Activated CD8-positive, alpha-beta T cell treated with anti-CD3 and anti-CD28 coated beads for 36 hours (primary cell): ENCODE data around the gene ERAL1. TPM values are rescaled to one million over a fixed set of nuclear protein-coding genes. Genes with fewer than 3 reads are reported as not detected.

ENCODE experiments used
- ATAC-seq: fragments of 200-7000 bp; cut with Tn5 transposase; one replicate; pipeline ENCODE4 v1.10.0; 2021; ENCODE audit warnings: mild to moderate bottlenecking, moderate library complexity
- CTCF ChIA-PET: fragments of 350-600 bp; sonication (Branson Sonifier 250); formaldehyde crosslinking; loops from one replicate; lab custom pipeline; 2021; ENCODE audit warnings: antibody characterized with exemption; lab: Charles Lee
- POLR2A ChIA-PET: fragments of 350-600 bp; sonication (Branson Sonifier 250); formaldehyde crosslinking; loops from one replicate; lab custom pipeline; 2021; ENCODE audit warnings: antibody characterized with exemption; lab: Charles Lee
- DNase-seq: peaks from one replicate; pipeline ENCODE4 v3.0.0-alpha.2; 2020
- H3K27ac Mint-ChIP-seq: one replicate; pipeline ENCODE4 v1.8.0; 2021; ENCODE audit warnings: mild to moderate bottlenecking, mixed read lengths
- H3K27me3 Mint-ChIP-seq: one replicate; pipeline ENCODE4 v1.8.0; 2021; ENCODE audit warnings: mixed read lengths
- H3K36me3 Mint-ChIP-seq: one replicate; pipeline ENCODE4 v1.8.0; 2021; ENCODE audit warnings: low read depth, mixed read lengths
- H3K4me1 Mint-ChIP-seq: one replicate; pipeline ENCODE4 v1.8.0; 2021; ENCODE audit warnings: low read depth, mixed read lengths
- H3K4me3 Mint-ChIP-seq: one replicate; pipeline ENCODE4 v1.8.0; 2021; ENCODE audit warnings: mild to moderate bottlenecking, moderate library complexity, mixed read lengths
- H3K9me3 Mint-ChIP-seq: one replicate; pipeline ENCODE4 v1.8.0; 2021; ENCODE audit warnings: mixed read lengths
- intact Hi-C: fragments of 100-400 bp; cut with micrococcal nuclease; formaldehyde crosslinking; loops from one replicate; pipeline ENCODE4 v1.10.0; 2022
- total RNA-seq, 2 experiments: library from RNA; stranded (reverse); gene quantifications; one replicate each; pipeline ENCODE4 v1.2.3, GENCODE V29; 2021
- TF ChIP-seq, protein P1 (sequence below): fragments of 200-600 bp; IDR thresholded peaks from one replicate; pipeline ENCODE4 v1.8.0; 2022; ENCODE audit warnings: antibody characterized with exemption, mild to moderate bottlenecking

Gene ERAL1
- total RNA-seq, 2 experiments from 2014 or later, result 58.2 to 60.0 TPM

GRCh38 chr17:28812091-28812747, 42.6 kb upstream of the ERAL1 start:
- Mint-ChIP-seq H3K27me3 (no peaks in the 10 kb centered on the region), H3K36me3 (peaks cover 2% of the 10 kb centered on the region), H3K27ac (peak overlapping the region; percentile 91), H3K4me1 (peaks cover 43% of the 10 kb centered on the region), H3K9me3 (no peaks in the 10 kb centered on the region), H3K4me3 (peak overlapping the region; percentile 90)
- intact Hi-C loops, result loop anchor here (5.0 to 10.0 kb wide), 3 partner anchors 63 to 483 kb away; partner anchors contain the start of genes NEK8, NUFIP2 and TLCD1
- TF ChIP-seq, protein P1, sequence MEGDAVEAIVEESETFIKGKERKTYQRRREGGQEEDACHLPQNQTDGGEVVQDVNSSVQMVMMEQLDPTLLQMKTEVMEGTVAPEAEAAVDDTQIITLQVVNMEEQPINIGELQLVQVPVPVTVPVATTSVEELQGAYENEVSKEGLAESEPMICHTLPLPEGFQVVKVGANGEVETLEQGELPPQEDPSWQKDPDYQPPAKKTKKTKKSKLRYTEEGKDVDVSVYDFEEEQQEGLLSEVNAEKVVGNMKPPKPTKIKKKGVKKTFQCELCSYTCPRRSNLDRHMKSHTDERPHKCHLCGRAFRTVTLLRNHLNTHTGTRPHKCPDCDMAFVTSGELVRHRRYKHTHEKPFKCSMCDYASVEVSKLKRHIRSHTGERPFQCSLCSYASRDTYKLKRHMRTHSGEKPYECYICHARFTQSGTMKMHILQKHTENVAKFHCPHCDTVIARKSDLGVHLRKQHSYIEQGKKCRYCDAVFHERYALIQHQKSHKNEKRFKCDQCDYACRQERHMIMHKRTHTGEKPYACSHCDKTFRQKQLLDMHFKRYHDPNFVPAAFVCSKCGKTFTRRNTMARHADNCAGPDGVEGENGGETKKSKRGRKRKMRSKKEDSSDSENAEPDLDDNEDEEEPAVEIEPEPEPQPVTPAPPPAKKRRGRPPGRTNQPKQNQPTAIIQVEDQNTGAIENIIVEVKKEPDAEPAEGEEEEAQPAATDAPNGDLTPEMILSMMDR, result no peak
- DNase-seq, result peak; percentile 98
- ATAC-seq, result peak; percentile 100
- ChIA-PET POLR2A (interaction anchor here (0.8 to 1.5 kb wide), 6 partner anchors 10 to 137 kb away, joined by 3 to 4 read pairs (median 3); no protein-coding TSS in a partner anchor), CTCF (interaction anchor here (0.7 to 7.5 kb wide), 7 partner anchors 37 to 165 kb away, joined by 3 to 59 read pairs (median 5); partner anchors contain the start of genes DHRS13 and FLOT2)

DNA sequence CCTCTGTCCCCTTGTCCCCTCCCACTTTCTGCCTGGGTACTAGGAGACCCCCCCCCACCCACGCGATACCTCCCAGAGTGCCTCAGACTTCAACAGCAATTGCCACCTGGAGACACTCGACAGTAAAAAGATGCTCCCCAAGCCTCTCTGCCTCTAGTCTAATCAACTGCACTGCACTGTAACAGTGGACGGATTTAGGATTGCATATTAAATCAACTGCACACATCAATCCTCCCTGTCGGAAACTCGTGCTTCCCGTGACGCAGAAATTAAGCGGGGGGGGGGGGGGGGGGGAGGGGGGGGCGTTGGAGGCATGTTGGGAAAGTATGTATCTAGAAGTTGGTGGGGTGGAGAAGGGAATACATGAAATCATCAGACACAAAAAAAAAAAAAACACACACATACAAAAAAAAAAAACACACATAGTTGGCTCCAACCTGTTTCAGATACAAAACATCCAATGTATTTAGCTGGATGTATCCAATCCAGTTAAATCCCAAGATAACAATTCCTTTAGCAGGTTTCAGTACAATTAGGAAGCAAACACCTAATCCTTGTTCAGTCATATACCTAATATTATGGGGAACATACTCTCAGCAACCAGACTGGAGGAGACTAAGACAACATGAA, 42.0 kb upstream of the ERAL1 start:
- peaks cover 39% of the 10 kb centered on the region for H3K4me1 Mint-ChIP-seq
- ChIA-PET CTCF (interaction anchor here (0.7 to 7.5 kb wide), 5 partner anchors 48 to 99 kb away, joined by 3 to 59 read pairs (median 5); partner anchors contain the start of genes DHRS13 and FLOT2), POLR2A (interaction anchor here (0.8 to 1.5 kb wide), 3 partner anchors 10 to 89 kb away, joined by 3 to 4 read pairs (median 3); no protein-coding TSS in a partner anchor)
- peak overlapping the region; percentile 91 for H3K27ac Mint-ChIP-seq
- H3K4me3 Mint-ChIP-seq, result peak overlapping the region; percentile 90
- DNase-seq (no peak), ATAC-seq (peak; percentile 51)
- intact Hi-C loops, result loop anchor here (5.0 to 10.0 kb wide), 3 partner anchors 62 to 482 kb away; partner anchors contain the start of genes NEK8, NUFIP2 and TLCD1
- peaks cover 2% of the 10 kb centered on the region for H3K36me3 Mint-ChIP-seq
- TF ChIP-seq, protein P1, result no peak
- H3K9me3 Mint-ChIP-seq, result no peaks in the 10 kb centered on the region
- no peaks in the 10 kb centered on the region for H3K27me3 Mint-ChIP-seq

DNA sequence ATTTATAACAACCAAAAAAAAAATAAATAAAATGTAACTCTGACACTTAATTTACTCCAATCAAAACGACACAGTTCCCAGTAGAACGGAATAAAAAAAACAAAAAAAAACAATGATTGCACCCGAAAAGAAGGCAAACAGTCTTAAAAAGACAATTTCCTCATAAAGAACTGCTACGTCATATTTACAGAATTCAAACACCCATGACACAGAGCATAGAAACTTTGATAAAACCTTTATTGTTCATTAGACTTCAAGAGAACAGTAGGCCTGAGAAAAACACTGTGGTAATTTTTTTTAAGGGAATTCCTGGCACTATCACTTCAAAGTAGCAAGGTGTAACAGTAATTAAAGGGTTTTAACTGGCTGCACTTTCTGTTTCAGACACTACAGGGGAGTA, 38.3 kb upstream of the ERAL1 start:
- ATAC-seq, result no peak
- ChIA-PET CTCF (no interaction called here), POLR2A (no interaction called here)
- Mint-ChIP-seq H3K27ac (peak overlapping the region; percentile 38), H3K27me3 (no peaks in the 10 kb centered on the region), H3K4me1 (peaks cover 16% of the 10 kb centered on the region), H3K9me3 (no peaks in the 10 kb centered on the region), H3K36me3 (no peaks in the 10 kb centered on the region), H3K4me3 (no peak overlapping the region)
- intact Hi-C loops, result loop anchor here (10.0 kb wide), 2 partner anchors 58 to 478 kb away; partner anchors contain the start of gene NUFIP2
- no peak for DNase-seq
- TF ChIP-seq, protein P1, result no peak

GRCh38 chr17:28818819-28819221, 36.0 kb upstream of the ERAL1 start:
- ATAC-seq (no peak), DNase-seq (no peak)
- ChIA-PET CTCF (interaction anchor here (0.7 to 2.4 kb wide), 7 partner anchors 9 to 401 kb away, joined by 3 to 22 read pairs (median 5); no protein-coding TSS in a partner anchor), POLR2A (no interaction called here)
- Mint-ChIP-seq H3K27ac (no peak overlapping the region), H3K27me3 (no peaks in the 10 kb centered on the region), H3K9me3 (no peaks in the 10 kb centered on the region), H3K4me3 (no peak overlapping the region), H3K4me1 (peaks cover 10% of the 10 kb centered on the region), H3K36me3 (no peaks in the 10 kb centered on the region)
- TF ChIP-seq, protein P1, result no peak
- intact Hi-C loops, result loop anchor here (10.0 kb wide), 2 partner anchors 56 to 476 kb away; partner anchors contain the start of gene NUFIP2
